LNCAP (cell line): ENCODE measurements around the gene RNU6-7.

Source experiments
- CTCF ChIP-seq: fragments of 450-650 bp; IDR thresholded peaks from 2 replicates; pipeline ENCODE4 v1.5.1; 2017; ENCODE audit warnings: mild to moderate bottlenecking

The RNU6-7 gene

GRCh38 chr14:32201816-32202490, at the start of gene RNU6-7:
Gene RNU6-7 (plus strand): TSS chr14:32202045.
- TF ChIP-seq CTCF = no peak

GRCh38 chr14:32166029-32166428, 35.8 kb upstream of the RNU6-7 start:
- TF ChIP-seq CTCF = no peak

- no peak for TF ChIP-seq CTCF
Measured at GRCh38 chr14:32166924-32167323, 34.9 kb upstream of the RNU6-7 start.

GRCh38 chr14:32167907-32168306, 33.9 kb upstream of the RNU6-7 start:
- TF ChIP-seq CTCF = no peak

GRCh38 chr14:32169191-32169590, 32.7 kb upstream of the RNU6-7 start:
- TF ChIP-seq CTCF = no peak

GRCh38 chr14:32171469-32171868, 30.4 kb upstream of the RNU6-7 start:
- TF ChIP-seq CTCF = no peak

GRCh38 chr14:32183151-32184058, 18.4 kb upstream of the RNU6-7 start:
- TF ChIP-seq CTCF = no peak
